GM15510 (cell line): ENCODE data around the gene DYNC1LI1.

Experiments
- POLR2A ChIP-seq: IDR thresholded peaks from 3 replicates; pipeline ENCODE4 v1.6.1; 2011; ENCODE audit warnings: borderline replicate concordance; ENCODE audit not compliant: insufficient read length; ENCODE audit errors: extremely low read depth

Gene DYNC1LI1

DNA sequence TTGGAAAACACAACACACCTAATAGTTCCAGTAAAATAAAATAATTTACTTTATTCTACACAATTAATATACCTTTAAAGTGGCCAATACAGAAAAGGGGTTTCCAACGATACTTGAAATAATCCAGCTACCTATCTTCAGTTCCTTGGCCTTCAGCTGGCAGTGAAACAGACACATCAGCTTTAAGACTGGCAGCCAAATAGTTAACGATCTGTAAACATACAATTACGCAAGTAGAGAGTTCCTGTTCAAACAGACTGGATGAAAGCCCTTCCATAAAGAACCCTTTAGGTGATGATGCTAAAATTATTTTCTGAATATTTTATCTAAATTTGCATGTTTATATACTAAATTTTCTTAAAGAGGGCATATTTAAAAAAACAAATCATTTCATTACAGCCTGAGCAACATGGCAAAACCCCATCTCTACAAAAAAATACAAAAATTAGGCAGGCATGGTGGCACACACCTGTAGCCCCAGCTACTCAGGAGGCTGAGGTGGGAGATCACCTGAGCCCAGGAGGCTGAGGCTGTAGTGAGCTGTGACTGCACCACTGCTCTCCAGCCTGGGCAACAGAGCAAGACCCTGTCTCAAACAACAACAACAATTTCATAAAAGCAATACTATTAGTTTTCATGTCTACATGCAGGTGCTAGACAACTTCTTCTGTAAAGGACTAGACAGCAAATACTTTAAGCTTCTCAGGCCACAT is 12.9 kb downstream of the DYNC1LI1 start:
- TF ChIP-seq POLR2A: no peak

GRCh38 chr3:32556332-32556731 is 14.3 kb downstream of the DYNC1LI1 start:
- no peak for TF ChIP-seq POLR2A

GRCh38 chr3:32553973-32554372 is 16.7 kb downstream of the DYNC1LI1 start:
- no peak for TF ChIP-seq POLR2A

DNA sequence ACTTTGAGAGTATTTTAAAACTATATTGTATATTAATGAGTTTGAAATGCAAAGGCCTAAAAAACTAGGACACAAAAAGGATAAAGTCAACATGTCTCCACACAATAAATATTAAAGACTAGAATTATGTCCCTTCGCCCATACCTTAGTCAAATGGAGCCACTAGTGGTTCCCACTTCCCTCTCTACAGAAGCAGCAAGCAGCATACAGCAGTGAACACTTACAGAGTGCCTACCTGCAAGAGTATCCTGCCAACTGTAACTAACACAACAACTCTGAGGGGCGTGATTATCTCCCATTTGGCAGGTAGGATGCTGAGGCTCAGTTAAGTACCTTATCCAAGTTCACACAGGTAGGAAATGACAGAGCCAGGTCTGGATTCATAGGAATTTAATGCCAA is 17.2 kb downstream of the DYNC1LI1 start:
- no peak for TF ChIP-seq POLR2A

DNA sequence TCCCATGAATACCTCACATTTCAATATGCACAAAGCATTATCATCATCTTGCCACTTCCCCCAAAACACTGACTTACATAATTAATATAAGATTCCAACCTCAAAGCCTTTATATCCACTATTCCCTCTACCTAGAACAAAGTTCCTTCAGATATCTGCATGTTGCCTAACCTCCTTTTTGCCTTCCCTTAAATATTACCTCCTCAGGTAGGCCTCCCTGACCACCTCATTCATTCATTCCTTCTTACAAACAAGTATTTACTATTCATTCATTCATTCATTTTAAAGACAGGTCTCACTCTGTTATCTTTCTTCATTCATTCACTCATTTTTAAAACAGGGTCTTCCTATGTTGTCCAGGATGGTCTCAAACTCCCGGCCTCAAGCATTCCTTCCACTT is 18.6 kb downstream of the DYNC1LI1 start:
- no peak for TF ChIP-seq POLR2A

DNA sequence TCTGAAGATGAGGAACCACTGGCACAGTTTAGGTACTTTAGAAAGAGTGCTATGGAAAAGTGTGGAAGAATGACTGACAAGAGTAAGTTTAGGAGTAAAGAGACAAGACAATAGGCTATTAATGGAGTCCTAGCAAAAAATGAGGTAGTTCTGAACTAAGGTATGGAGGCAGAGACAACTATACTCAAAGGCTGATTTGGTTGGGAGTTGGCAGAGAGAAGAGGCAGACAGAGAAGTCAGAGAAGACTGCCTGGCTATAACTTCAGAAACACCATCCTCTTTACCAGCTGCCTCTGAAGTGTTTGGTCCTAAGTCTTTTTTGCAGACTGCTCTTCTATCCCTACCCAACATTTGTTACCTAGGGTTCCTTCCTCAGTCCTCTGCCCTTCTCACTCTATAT is 19.2 kb downstream of the DYNC1LI1 start:
- no peak for TF ChIP-seq POLR2A

- TF ChIP-seq POLR2A: no peak
Observed at GRCh38 chr3:32551087-32551486, 19.6 kb downstream of the DYNC1LI1 start.

DNA sequence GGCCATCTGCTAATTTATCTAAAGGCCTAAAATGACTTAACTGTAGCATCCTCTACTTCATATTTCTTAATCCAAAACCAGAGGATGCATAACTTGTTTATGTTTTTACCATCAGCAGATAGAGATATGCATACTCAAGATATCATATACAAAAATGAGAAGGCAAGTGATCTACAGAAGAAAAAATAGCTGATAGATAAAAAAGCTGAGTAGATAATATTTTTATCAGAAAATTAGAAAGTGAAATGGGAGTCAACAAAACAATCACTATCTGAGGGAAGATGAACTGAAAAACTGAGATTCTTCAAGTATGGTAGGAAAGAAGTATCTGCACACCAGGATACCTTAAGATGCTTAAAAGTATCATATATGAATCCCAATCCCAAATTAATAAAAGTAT is 25.4 kb downstream of the DYNC1LI1 start:
- TF ChIP-seq POLR2A: no peak

DNA sequence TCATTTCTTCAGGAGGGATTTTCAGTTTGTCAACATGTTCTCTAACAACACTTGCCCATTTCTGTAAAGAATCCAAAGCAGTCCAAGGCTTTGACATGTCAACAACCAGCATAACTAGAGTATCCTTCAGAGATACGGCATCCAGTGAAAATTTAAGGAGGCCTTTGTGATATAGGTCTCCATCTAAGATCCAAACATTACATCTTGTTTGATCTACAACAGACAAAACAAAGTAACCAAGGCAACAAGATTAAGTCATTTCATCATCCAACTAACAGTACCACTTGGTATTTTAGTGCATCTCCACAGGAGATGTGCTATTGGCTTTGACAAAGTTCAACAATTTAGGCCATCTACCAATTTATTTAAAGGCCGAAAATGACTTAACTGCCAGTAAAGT is 25.8 kb downstream of the DYNC1LI1 start:
- TF ChIP-seq POLR2A: no peak

- no peak for TF ChIP-seq POLR2A
Observed at GRCh38 chr3:32542807-32543206, 27.9 kb downstream of the DYNC1LI1 start.

- TF ChIP-seq POLR2A: no peak
Observed at GRCh38 chr3:32540899-32541298, 29.8 kb downstream of the DYNC1LI1 start.

GRCh38 chr3:32532434-32532833 is 38.2 kb downstream of the DYNC1LI1 start:
- TF ChIP-seq POLR2A: no peak

DNA sequence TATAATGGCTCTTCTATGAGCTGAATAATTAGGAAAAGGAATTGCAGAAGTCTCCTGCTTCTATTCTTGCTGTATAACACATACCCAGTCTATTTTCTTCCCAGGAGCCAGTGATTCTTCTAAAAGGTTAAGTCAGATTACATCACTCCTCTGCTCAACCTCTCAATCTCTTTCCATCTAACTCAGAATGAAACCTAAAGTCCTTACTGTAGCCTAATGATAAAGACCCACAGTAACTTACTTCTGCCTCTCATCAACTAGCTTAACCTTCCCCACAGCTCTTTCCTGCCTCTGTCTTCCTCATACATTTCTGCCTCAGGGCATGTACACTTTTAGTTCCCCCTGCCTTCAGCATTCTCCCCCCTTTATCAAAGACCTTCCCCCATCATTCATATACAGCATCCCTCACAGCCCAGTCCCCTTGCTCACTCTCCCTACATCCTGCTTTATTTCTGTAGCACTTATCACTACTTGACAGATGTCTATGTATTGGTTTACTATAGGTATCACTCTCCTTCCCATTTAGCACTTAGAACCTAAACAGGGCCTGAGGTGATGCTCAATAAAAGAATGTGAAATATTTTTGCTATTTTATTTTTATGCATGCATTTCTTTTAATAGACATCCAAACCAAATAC is 39.5 kb downstream of the DYNC1LI1 start:
- TF ChIP-seq POLR2A: no peak

DNA sequence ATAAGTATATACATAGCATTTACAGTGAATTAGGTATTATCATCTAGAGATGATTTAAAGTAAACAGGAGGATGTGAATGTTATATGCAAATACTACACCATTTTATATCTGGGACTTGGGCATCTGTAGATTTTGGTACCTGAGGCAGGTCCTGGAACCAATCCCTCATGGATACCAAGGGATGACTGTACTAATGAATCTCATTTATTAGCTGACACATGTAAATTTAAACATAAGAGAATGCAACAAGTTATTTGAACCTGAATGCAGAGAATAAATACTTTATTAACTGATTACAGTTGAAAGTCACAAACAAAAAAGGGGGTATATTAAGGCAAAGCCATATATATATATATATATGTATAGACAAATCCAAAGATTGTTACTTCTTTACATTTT is 44.9 kb downstream of the DYNC1LI1 start:
- TF ChIP-seq POLR2A: no peak

DNA sequence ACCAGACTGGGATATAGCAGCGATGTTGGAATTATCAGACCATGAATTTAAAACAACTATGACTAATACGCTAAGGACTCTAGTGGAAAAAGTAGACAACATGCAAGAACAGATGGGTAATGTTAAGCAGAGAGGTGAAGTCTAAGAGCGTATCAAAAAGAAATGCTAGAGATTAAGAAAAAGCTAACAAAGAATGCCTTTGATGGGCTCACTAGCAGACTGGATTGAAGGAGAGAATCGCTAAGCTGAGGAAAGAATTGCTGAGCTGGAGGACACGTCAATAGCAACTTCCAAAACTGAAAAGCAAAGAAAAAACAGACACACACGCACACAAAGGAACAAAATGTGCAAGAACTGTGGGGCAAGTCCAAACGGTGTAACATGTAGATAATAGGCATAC is 48.0 kb downstream of the DYNC1LI1 start:
- no peak for TF ChIP-seq POLR2A

GRCh38 chr3:32511005-32511404 is 59.7 kb downstream of the DYNC1LI1 start:
- TF ChIP-seq POLR2A: no peak

DNA sequence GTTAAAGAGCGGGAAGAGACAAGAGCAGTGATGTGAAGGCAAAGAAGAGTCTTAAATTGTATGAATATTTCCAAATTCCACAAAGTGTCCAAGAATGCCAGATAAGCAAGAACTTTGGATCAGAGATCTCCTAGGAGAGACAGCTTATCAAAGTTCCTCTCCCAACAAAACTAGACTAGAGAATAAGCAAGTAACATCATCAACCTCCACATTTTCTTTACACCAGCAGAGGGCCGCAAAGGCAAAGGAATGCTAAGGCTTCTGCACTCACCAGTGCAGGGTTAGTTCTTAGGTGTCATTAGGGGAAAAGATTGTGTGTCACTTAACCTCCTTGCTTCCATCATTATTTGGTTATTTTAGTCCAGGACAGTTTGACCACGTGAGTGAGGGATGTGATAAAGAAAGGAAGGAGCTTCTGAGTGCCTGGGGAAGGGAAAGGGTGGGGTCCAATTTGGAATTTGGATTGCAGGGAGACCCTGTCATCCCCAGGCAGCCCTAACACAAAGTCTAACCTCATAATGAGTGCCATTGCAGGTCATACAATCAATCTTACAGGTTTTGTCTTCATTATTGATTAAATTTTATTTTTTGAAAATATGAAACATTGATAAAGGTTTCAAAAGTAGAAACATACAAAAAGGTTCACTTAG is 60.5 kb downstream of the DYNC1LI1 start:
- TF ChIP-seq POLR2A: no peak

- no peak for TF ChIP-seq POLR2A
Observed at GRCh38 chr3:32508711-32509110, 61.9 kb downstream of the DYNC1LI1 start.
